A673 (cell line): ENCODE measurements around the gene HNRNPM. TPM values are rescaled to one million over a fixed set of nuclear protein-coding genes. Genes with fewer than 3 reads are reported as not detected.
"Not testable (repeated sequence)": the region's sequence is repeated elsewhere in the genome, so short reads cannot be mapped to it uniquely, and the experiment has no call there.

Experiments used
- BruUV-seq: library from RNA; stranded (reverse); fragments of 400-500 nt; replicated peaks from 2 replicates; lab custom pipeline; 2021; lab: Mats Ljungman, UMichigan
- CTCF ChIA-PET: fragments of 300-600 bp; sonication (Branson Sonifier 250); formaldehyde crosslinking; loops from one replicate; lab custom pipeline; 2022; ENCODE audit warnings: antibody characterized with exemption; lab: Charles Lee
- POLR2A ChIA-PET: fragments of 300-600 bp; sonication (Branson Sonifier 250); formaldehyde crosslinking; loops from one replicate; lab custom pipeline; 2022; ENCODE audit warnings: antibody characterized with exemption; ENCODE audit not compliant: low non-redundant PET; lab: Charles Lee
- DNase-seq: peaks from one replicate; pipeline ENCODE4 v3.0.0-alpha.2; 2015; ENCODE audit warnings: low spot score
- H3K27ac ChIP-seq: fragments of 200-600 bp; sonication (generic); 2 replicates; pipeline ENCODE4 v1.5.1; 2016; ENCODE audit warnings: mixed run types, low read depth, mild to moderate bottlenecking, mixed read lengths, antibody characterized with exemption, low read length; ENCODE audit not compliant: poor library complexity, severe bottlenecking
- H3K27me3 ChIP-seq: fragments of 200-600 bp; sonication (generic); replicated peaks from 2 replicates; pipeline ENCODE4 v1.6.1; 2017; ENCODE audit warnings: mixed run types, low read depth, mild to moderate bottlenecking, mixed read lengths, antibody characterized with exemption, low read length; ENCODE audit not compliant: insufficient read depth, poor library complexity
- H3K36me3 ChIP-seq: fragments of 200-600 bp; sonication (generic); 2 replicates; pipeline ENCODE4 v1.6.1; 2016; ENCODE audit warnings: mixed run types, mild to moderate bottlenecking, mixed read lengths, antibody characterized with exemption, low read length; ENCODE audit not compliant: insufficient read depth, poor library complexity, severe bottlenecking
- H3K4me1 ChIP-seq: fragments of 200-600 bp; sonication (generic); 2 replicates; pipeline ENCODE4 v1.6.1; 2017; ENCODE audit warnings: mixed run types, mild to moderate bottlenecking, mixed read lengths, antibody characterized with exemption, low read length; ENCODE audit not compliant: insufficient read depth, poor library complexity, severe bottlenecking
- H3K4me3 ChIP-seq: fragments of 200-600 bp; sonication (generic); 2 replicates; pipeline ENCODE4 v1.5.1; 2016; ENCODE audit warnings: low read depth, mixed run types, mild to moderate bottlenecking, mixed read lengths, low read length; ENCODE audit not compliant: poor library complexity, severe bottlenecking
- H3K9me3 ChIP-seq: fragments of 200-600 bp; sonication (generic); 2 replicates; pipeline ENCODE4 v1.6.1; 2016; ENCODE audit warnings: mixed run types, low read depth, mild to moderate bottlenecking, mixed read lengths, antibody characterized with exemption, low read length; ENCODE audit not compliant: poor library complexity, severe bottlenecking
- EZH2 ChIP-seq: fragments of 200-600 bp; sonication (generic); IDR thresholded peaks from 2 replicates; pipeline ENCODE4 v1.6.1; 2017; ENCODE audit warnings: borderline replicate concordance, low read depth, mild to moderate bottlenecking, mixed read lengths, antibody characterized with exemption, low read length; ENCODE audit not compliant: poor library complexity, severe bottlenecking
- intact Hi-C: fragments of 100-400 bp; cut with micrococcal nuclease; formaldehyde crosslinking; loops from one replicate; pipeline ENCODE4 v1.10.0; 2022; ENCODE audit not compliant: unreplicated experiment
- total RNA-seq: library from RNA; stranded (reverse); gene quantifications from 2 replicates; pipeline ENCODE4 v1.2.3, GENCODE V29; 2021
- TF ChIP-seq, protein P1 (sequence below): fragments of 300-800, 200-600 bp; sonication (generic); conservative IDR thresholded peaks from 2 replicates; pipeline ENCODE4 v1.5.1; 2017; ENCODE audit warnings: low read depth, mild to moderate bottlenecking, antibody characterized with exemption, low read length, moderate library complexity, mixed read lengths

Gene HNRNPM
- total RNA-seq, 1 experiment from 2014 or later = 436 TPM

DNA sequence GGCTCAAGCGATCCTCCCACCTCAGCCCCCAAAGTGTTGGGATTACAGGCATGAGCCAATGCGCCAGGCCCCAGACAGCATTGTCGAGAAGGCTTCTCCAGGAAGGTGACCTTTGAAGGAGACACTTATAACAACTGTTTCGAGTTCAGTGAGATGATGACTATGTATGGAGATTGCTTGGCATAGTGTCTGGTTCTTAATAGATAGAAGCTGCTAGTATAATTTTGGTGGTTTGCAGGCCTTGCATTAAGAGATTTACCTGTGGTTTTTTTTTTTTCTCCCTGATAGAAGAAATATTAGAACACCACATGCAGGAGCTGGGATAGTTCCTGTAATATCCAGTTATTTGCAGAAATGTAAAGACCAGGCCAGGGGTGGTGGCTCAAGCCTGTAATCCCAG is 28.0 kb upstream of the HNRNPM start:
- no peak overlapping the region for H3K4me3 ChIP-seq
- H3K36me3 ChIP-seq = no peaks in the 10 kb centered on the region
- H3K27ac ChIP-seq = no peak overlapping the region
- TF ChIP-seq, protein P1, sequence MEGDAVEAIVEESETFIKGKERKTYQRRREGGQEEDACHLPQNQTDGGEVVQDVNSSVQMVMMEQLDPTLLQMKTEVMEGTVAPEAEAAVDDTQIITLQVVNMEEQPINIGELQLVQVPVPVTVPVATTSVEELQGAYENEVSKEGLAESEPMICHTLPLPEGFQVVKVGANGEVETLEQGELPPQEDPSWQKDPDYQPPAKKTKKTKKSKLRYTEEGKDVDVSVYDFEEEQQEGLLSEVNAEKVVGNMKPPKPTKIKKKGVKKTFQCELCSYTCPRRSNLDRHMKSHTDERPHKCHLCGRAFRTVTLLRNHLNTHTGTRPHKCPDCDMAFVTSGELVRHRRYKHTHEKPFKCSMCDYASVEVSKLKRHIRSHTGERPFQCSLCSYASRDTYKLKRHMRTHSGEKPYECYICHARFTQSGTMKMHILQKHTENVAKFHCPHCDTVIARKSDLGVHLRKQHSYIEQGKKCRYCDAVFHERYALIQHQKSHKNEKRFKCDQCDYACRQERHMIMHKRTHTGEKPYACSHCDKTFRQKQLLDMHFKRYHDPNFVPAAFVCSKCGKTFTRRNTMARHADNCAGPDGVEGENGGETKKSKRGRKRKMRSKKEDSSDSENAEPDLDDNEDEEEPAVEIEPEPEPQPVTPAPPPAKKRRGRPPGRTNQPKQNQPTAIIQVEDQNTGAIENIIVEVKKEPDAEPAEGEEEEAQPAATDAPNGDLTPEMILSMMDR = no peak
- TF ChIP-seq EZH2 = no peak
- ChIA-PET CTCF (interaction anchor here (0.7 to 0.8 kb wide), 2 partner anchors 27 to 51 kb away, joined by 4 to 8 read pairs; partner anchors contain the start of gene RAB11B), POLR2A (no interaction called here)
- no TSS peak for BruUV-seq
- no peak for DNase-seq
- intact Hi-C loops = no loop called here
- H3K9me3 ChIP-seq = no peaks in the 10 kb centered on the region
- H3K4me1 ChIP-seq = no peaks in the 10 kb centered on the region
- no peaks in the 10 kb centered on the region for H3K27me3 ChIP-seq

GRCh38 chr19:8421484-8422461 is 23.0 kb upstream of the HNRNPM start:
- no peaks in the 10 kb centered on the region for H3K27me3 ChIP-seq
- no peaks in the 10 kb centered on the region for H3K36me3 ChIP-seq
- no peak overlapping the region for H3K27ac ChIP-seq
- H3K4me1 ChIP-seq = no peaks in the 10 kb centered on the region
- H3K4me3 ChIP-seq = no peak overlapping the region
- intact Hi-C loops = no loop called here
- TF ChIP-seq, protein P1 = no peak
- no peak for TF ChIP-seq EZH2
- no peak for DNase-seq
- ChIA-PET CTCF (no interaction called here), POLR2A (no interaction called here)
- no peaks in the 10 kb centered on the region for H3K9me3 ChIP-seq
- no TSS peak for BruUV-seq

DNA sequence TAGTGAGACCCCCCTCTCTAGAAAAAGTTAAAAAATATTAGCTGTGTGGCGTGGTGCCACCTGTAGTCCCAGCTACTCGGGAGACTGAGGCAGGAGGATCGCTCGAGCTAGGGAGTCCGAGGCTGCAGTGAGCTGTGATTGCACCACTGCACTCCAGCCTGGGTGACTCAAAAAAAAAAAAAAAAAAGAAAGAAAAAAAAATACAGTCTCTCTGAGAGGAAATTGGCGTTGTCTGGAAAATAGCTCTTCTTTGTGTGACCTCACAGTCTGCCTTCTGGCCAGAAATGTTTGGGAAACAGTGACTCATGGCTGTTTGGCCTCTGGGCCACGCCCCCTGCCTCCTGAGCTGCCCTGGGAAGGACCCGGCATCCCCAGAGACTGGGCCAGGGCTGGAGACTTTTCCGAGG is 21.0 kb upstream of the HNRNPM start:
- intact Hi-C loops = no loop called here
- H3K4me1 ChIP-seq = no peaks in the 10 kb centered on the region
- H3K9me3 ChIP-seq = no peaks in the 10 kb centered on the region
- H3K27ac ChIP-seq = no peak overlapping the region
- TF ChIP-seq EZH2 = no peak
- TF ChIP-seq, protein P1 = no peak
- no peaks in the 10 kb centered on the region for H3K36me3 ChIP-seq
- no peaks in the 10 kb centered on the region for H3K27me3 ChIP-seq
- DNase-seq = peak; percentile 45
- ChIA-PET POLR2A (no interaction called here), CTCF (interaction anchor here (0.6 kb wide), 1 partner anchor 155 kb away, joined by 3 read pairs; no protein-coding TSS in a partner anchor)
- BruUV-seq = no TSS peak
- no peak overlapping the region for H3K4me3 ChIP-seq

- H3K4me1 ChIP-seq, DNase-seq, BruUV-seq, H3K9me3 ChIP-seq, intact Hi-C loops, H3K27me3 ChIP-seq, CTCF ChIA-PET, H3K36me3 ChIP-seq, H3K27ac ChIP-seq, H3K4me3 ChIP-seq: not testable (repeated sequence)
- POLR2A ChIA-PET = interaction anchor here (0.7 kb wide), 1 partner anchor 12 kb away, joined by 4 read pairs; the partner anchor contains the start of gene MARCHF2
Observed at GRCh38 chr19:8425331-8425730, 19.4 kb upstream of the HNRNPM start.
